DND-41 (cell line): ENCODE data around the gene MIGA2.

Experiments used
- ATAC-seq: fragments of 200-7000 bp; cut with Tn5 transposase; 3 replicates; pipeline ENCODE4 v1.9.1; 2021; ENCODE audit warnings: low read depth; ENCODE audit not compliant: insufficient read depth
- DNase-seq: peaks from one replicate; pipeline ENCODE4 v3.0.0-alpha.2; 2020
- H2AFZ ChIP-seq: 2 replicates; pipeline ENCODE4 v1.6.0; 2012; ENCODE audit warnings: low read depth, low read length
- H3K27ac ChIP-seq: 2 replicates; pipeline ENCODE4 v1.5.1; 2012; ENCODE audit warnings: low read length, inconsistent platforms
- H3K27me3 ChIP-seq: fragments of 200-600 bp; sonication (generic); 2 replicates; pipeline ENCODE4 v1.6.0; 2012; ENCODE audit warnings: low read length, mild to moderate bottlenecking, inconsistent platforms; ENCODE audit not compliant: insufficient read depth, poor library complexity
- H3K36me3 ChIP-seq: 2 replicates; pipeline ENCODE4 v1.5.1; 2012; ENCODE audit warnings: low read length, inconsistent platforms; ENCODE audit not compliant: insufficient read depth
- H3K4me1 ChIP-seq: 2 replicates; pipeline ENCODE4 v1.5.1; 2012; ENCODE audit warnings: mild to moderate bottlenecking, low read length; ENCODE audit not compliant: insufficient read depth
- H3K4me2 ChIP-seq: 2 replicates; pipeline ENCODE4 v1.6.0; 2012; ENCODE audit warnings: mild to moderate bottlenecking, moderate library complexity, low read length, inconsistent platforms; ENCODE audit not compliant: insufficient read depth
- H3K4me3 ChIP-seq, 2 experiments: fragments of 200-600 bp in 1 of 2; shearing (Covaris generic) in 1 of 2; 2 replicates each; pipeline ENCODE4 v1.5.1; 2012 to 2016; ENCODE audit warnings: inconsistent platforms in 2 of 2, low read length in 2 of 2, mild to moderate bottlenecking in 2 of 2, low read depth in 1 of 2, moderate library complexity in 1 of 2
- H3K79me2 ChIP-seq: 2 replicates; pipeline ENCODE4 v1.6.0; 2012; ENCODE audit warnings: low read length, inconsistent platforms; ENCODE audit not compliant: insufficient read depth
- H3K9ac ChIP-seq: 2 replicates; pipeline ENCODE4 v1.6.0; 2012; ENCODE audit warnings: low read depth, mild to moderate bottlenecking, inconsistent platforms, low read length, moderate library complexity
- H3K9me3 ChIP-seq: 2 replicates; pipeline ENCODE4 v1.5.1; 2012; ENCODE audit warnings: low read length, moderate library complexity, mild to moderate bottlenecking, inconsistent platforms; ENCODE audit not compliant: insufficient read depth, severe bottlenecking
- H4K20me1 ChIP-seq: 2 replicates; pipeline ENCODE4 v1.6.0; 2012; ENCODE audit warnings: low read length; ENCODE audit not compliant: insufficient read depth
- CTCF ChIP-seq: IDR thresholded peaks from 2 replicates; pipeline ENCODE4 v1.5.1; 2012; ENCODE audit warnings: borderline replicate concordance, low read length, moderate library complexity, mild to moderate bottlenecking; ENCODE audit not compliant: poor library complexity, severe bottlenecking; ENCODE audit errors: extremely low read depth
- EZH2 ChIP-seq: IDR thresholded peaks from 3 replicates; pipeline ENCODE4 v1.6.1; 2012; ENCODE audit warnings: borderline replicate concordance, low read depth, mild to moderate bottlenecking, moderate library complexity, low read length, inconsistent platforms; ENCODE audit not compliant: severe bottlenecking

Gene MIGA2

GRCh38 chr9:129011761-129012181, 24.7 kb upstream of the MIGA2 start:
- no peak overlapping the region for H2AFZ ChIP-seq
- no peaks in the 10 kb centered on the region for H3K9me3 ChIP-seq
- H3K36me3 ChIP-seq: peaks cover 76% of the 10 kb centered on the region
- no peak overlapping the region for H3K9ac ChIP-seq
- no peak overlapping the region for H3K4me3 ChIP-seq
- H3K4me1 ChIP-seq: no peaks in the 10 kb centered on the region
- TF ChIP-seq EZH2: no peak
- no peak for TF ChIP-seq CTCF
- DNase-seq (no peak), ATAC-seq (no peak)
- H3K27me3 ChIP-seq: no peaks in the 10 kb centered on the region
- H3K4me2 ChIP-seq: no peak overlapping the region
- H3K79me2 ChIP-seq: no peaks in the 10 kb centered on the region
- H3K27ac ChIP-seq: no peak overlapping the region
- H4K20me1 ChIP-seq: peaks cover 4% of the 10 kb centered on the region; the same call in 1 of the 2 replicates

GRCh38 chr9:129012343-129012742, 24.1 kb upstream of the MIGA2 start:
- DNase-seq: no peak
- Histone ChIP-seq H3K36me3 (peaks cover 72% of the 10 kb centered on the region), H3K4me3 (no peak overlapping the region)

GRCh38 chr9:129012893-129013448, 23.5 kb upstream of the MIGA2 start:
- Histone ChIP-seq H3K36me3 (peaks cover 66% of the 10 kb centered on the region), H2AFZ (no peak overlapping the region), H3K4me3 (no peak overlapping the region), H3K27me3 (no peaks in the 10 kb centered on the region), H3K79me2 (no peaks in the 10 kb centered on the region), H3K9ac (no peak overlapping the region), H3K27ac (no peak overlapping the region), H3K4me2 (no peak overlapping the region), H3K9me3 (no peaks in the 10 kb centered on the region), H3K4me1 (no peaks in the 10 kb centered on the region), H4K20me1 (peaks cover 4% of the 10 kb centered on the region; the same call in 1 of the 2 replicates)
- TF ChIP-seq CTCF (no peak), EZH2 (no peak)
- ATAC-seq: no peak
- DNase-seq: no peak

More at GRCh38 chr9:129012343-129012742, 24.1 kb upstream of the MIGA2 start:
- no peak for ATAC-seq
- Histone ChIP-seq H3K9me3 (no peaks in the 10 kb centered on the region), H2AFZ (no peak overlapping the region), H4K20me1 (peaks cover 4% of the 10 kb centered on the region; the same call in 1 of the 2 replicates), H3K79me2 (no peaks in the 10 kb centered on the region), H3K9ac (no peak overlapping the region), H3K4me2 (no peak overlapping the region), H3K4me1 (no peaks in the 10 kb centered on the region), H3K27ac (no peak overlapping the region), H3K27me3 (no peaks in the 10 kb centered on the region)
- TF ChIP-seq CTCF: no peak
- no peak for TF ChIP-seq EZH2
